DND-41 (cell line): Measurements from ENCODE around the gene TEKT3.

Source experiments
- ATAC-seq: fragments of 200-7000 bp; cut with Tn5 transposase; 3 replicates; pipeline ENCODE4 v1.9.1; 2021; ENCODE audit warnings: low read depth; ENCODE audit not compliant: insufficient read depth
- DNase-seq: peaks from one replicate; pipeline ENCODE4 v3.0.0-alpha.2; 2020
- H2AFZ ChIP-seq: 2 replicates; pipeline ENCODE4 v1.6.0; 2012; ENCODE audit warnings: low read depth, low read length
- H3K27ac ChIP-seq: 2 replicates; pipeline ENCODE4 v1.5.1; 2012; ENCODE audit warnings: low read length, inconsistent platforms
- H3K27me3 ChIP-seq: fragments of 200-600 bp; sonication (generic); 2 replicates; pipeline ENCODE4 v1.6.0; 2012; ENCODE audit warnings: low read length, mild to moderate bottlenecking, inconsistent platforms; ENCODE audit not compliant: insufficient read depth, poor library complexity
- H3K36me3 ChIP-seq: 2 replicates; pipeline ENCODE4 v1.5.1; 2012; ENCODE audit warnings: low read length, inconsistent platforms; ENCODE audit not compliant: insufficient read depth
- H3K4me1 ChIP-seq: 2 replicates; pipeline ENCODE4 v1.5.1; 2012; ENCODE audit warnings: mild to moderate bottlenecking, low read length; ENCODE audit not compliant: insufficient read depth
- H3K4me2 ChIP-seq: 2 replicates; pipeline ENCODE4 v1.6.0; 2012; ENCODE audit warnings: mild to moderate bottlenecking, moderate library complexity, low read length, inconsistent platforms; ENCODE audit not compliant: insufficient read depth
- H3K4me3 ChIP-seq, 2 experiments: fragments of 200-600 bp in 1 of 2; shearing (Covaris generic) in 1 of 2; 2 replicates each; pipeline ENCODE4 v1.5.1; 2012 to 2016; ENCODE audit warnings: inconsistent platforms in 2 of 2, low read length in 2 of 2, mild to moderate bottlenecking in 2 of 2, low read depth in 1 of 2, moderate library complexity in 1 of 2
- H3K79me2 ChIP-seq: 2 replicates; pipeline ENCODE4 v1.6.0; 2012; ENCODE audit warnings: low read length, inconsistent platforms; ENCODE audit not compliant: insufficient read depth
- H3K9ac ChIP-seq: 2 replicates; pipeline ENCODE4 v1.6.0; 2012; ENCODE audit warnings: low read depth, mild to moderate bottlenecking, inconsistent platforms, low read length, moderate library complexity
- H3K9me3 ChIP-seq: 2 replicates; pipeline ENCODE4 v1.5.1; 2012; ENCODE audit warnings: low read length, moderate library complexity, mild to moderate bottlenecking, inconsistent platforms; ENCODE audit not compliant: insufficient read depth, severe bottlenecking
- H4K20me1 ChIP-seq: 2 replicates; pipeline ENCODE4 v1.6.0; 2012; ENCODE audit warnings: low read length; ENCODE audit not compliant: insufficient read depth
- CTCF ChIP-seq: IDR thresholded peaks from 2 replicates; pipeline ENCODE4 v1.5.1; 2012; ENCODE audit warnings: borderline replicate concordance, low read length, moderate library complexity, mild to moderate bottlenecking; ENCODE audit not compliant: poor library complexity, severe bottlenecking; ENCODE audit errors: extremely low read depth
- EZH2 ChIP-seq: IDR thresholded peaks from 3 replicates; pipeline ENCODE4 v1.6.1; 2012; ENCODE audit warnings: borderline replicate concordance, low read depth, mild to moderate bottlenecking, moderate library complexity, low read length, inconsistent platforms; ENCODE audit not compliant: severe bottlenecking

The TEKT3 gene

GRCh38 chr17:15381707-15382106, 40.3 kb upstream of the TEKT3 start:
- Histone ChIP-seq H2AFZ (no peak overlapping the region), H4K20me1 (no peaks in the 10 kb centered on the region), H3K79me2 (no peaks in the 10 kb centered on the region), H3K4me2 (no peak overlapping the region), H3K27ac (no peak overlapping the region), H3K4me3 (no peak overlapping the region), H3K9me3 (no peaks in the 10 kb centered on the region), H3K9ac (no peak overlapping the region), H3K27me3 (no peaks in the 10 kb centered on the region), H3K36me3 (no peaks in the 10 kb centered on the region), H3K4me1 (no peaks in the 10 kb centered on the region)
- ATAC-seq (no peak), DNase-seq (no peak)
- TF ChIP-seq EZH2 (no peak), CTCF (no peak)

GRCh38 chr17:15380446-15380845, 39.0 kb upstream of the TEKT3 start:
- no peak overlapping the region for H3K27ac ChIP-seq
- ATAC-seq (no peak), DNase-seq (no peak)
- no peaks in the 10 kb centered on the region for H3K36me3 ChIP-seq
- no peaks in the 10 kb centered on the region for H3K79me2 ChIP-seq
- no peaks in the 10 kb centered on the region for H3K4me1 ChIP-seq
- no peak overlapping the region for H3K4me2 ChIP-seq
- no peak overlapping the region for H3K4me3 ChIP-seq
- H3K9ac ChIP-seq: no peak overlapping the region
- H3K9me3 ChIP-seq: no peaks in the 10 kb centered on the region
- H4K20me1 ChIP-seq: no peaks in the 10 kb centered on the region
- TF ChIP-seq EZH2 (no peak), CTCF (no peak)
- H2AFZ ChIP-seq: no peak overlapping the region
- H3K27me3 ChIP-seq: no peaks in the 10 kb centered on the region

GRCh38 chr17:15379659-15380058, 38.3 kb upstream of the TEKT3 start:
- H3K36me3 ChIP-seq: no peaks in the 10 kb centered on the region
- TF ChIP-seq EZH2 (no peak), CTCF (no peak)
- no peak overlapping the region for H3K4me3 ChIP-seq
- no peaks in the 10 kb centered on the region for H4K20me1 ChIP-seq
- H3K79me2 ChIP-seq: no peaks in the 10 kb centered on the region
- no peak overlapping the region for H2AFZ ChIP-seq
- DNase-seq: no peak
- no peak for ATAC-seq
- no peaks in the 10 kb centered on the region for H3K27me3 ChIP-seq
- H3K27ac ChIP-seq: no peak overlapping the region
- no peak overlapping the region for H3K9ac ChIP-seq
- no peaks in the 10 kb centered on the region for H3K9me3 ChIP-seq
- H3K4me2 ChIP-seq: no peak overlapping the region
- H3K4me1 ChIP-seq: no peaks in the 10 kb centered on the region

GRCh38 chr17:15378243-15378642, 36.8 kb upstream of the TEKT3 start:
- H3K9ac ChIP-seq: no peak overlapping the region
- ATAC-seq (no peak), DNase-seq (no peak)
- H3K9me3 ChIP-seq: no peaks in the 10 kb centered on the region
- no peaks in the 10 kb centered on the region for H3K4me1 ChIP-seq
- no peak overlapping the region for H3K4me3 ChIP-seq
- H3K36me3 ChIP-seq: no peaks in the 10 kb centered on the region
- H3K79me2 ChIP-seq: no peaks in the 10 kb centered on the region
- H4K20me1 ChIP-seq: no peaks in the 10 kb centered on the region
- H3K27ac ChIP-seq: no peak overlapping the region
- TF ChIP-seq CTCF: no peak
- no peak for TF ChIP-seq EZH2
- no peak overlapping the region for H2AFZ ChIP-seq
- H3K4me2 ChIP-seq: no peak overlapping the region
- no peaks in the 10 kb centered on the region for H3K27me3 ChIP-seq
